ENCODE results near the gene DGCR2.
A peak's percentile ranks its signal among the peaks of the same experiment; 100 is the strongest.

Gene DGCR2

GRCh38 chr22:19068784-19069271 lies 53.4 kb downstream of the DGCR2 start:
- DNase-seq (ENCODE audit: low read depth), result no peak
- no peak overlapping the region for H3K4me3 ChIP-seq (ENCODE audit: low read depth, low read length)
- TF ChIP-seq, protein P1, sequence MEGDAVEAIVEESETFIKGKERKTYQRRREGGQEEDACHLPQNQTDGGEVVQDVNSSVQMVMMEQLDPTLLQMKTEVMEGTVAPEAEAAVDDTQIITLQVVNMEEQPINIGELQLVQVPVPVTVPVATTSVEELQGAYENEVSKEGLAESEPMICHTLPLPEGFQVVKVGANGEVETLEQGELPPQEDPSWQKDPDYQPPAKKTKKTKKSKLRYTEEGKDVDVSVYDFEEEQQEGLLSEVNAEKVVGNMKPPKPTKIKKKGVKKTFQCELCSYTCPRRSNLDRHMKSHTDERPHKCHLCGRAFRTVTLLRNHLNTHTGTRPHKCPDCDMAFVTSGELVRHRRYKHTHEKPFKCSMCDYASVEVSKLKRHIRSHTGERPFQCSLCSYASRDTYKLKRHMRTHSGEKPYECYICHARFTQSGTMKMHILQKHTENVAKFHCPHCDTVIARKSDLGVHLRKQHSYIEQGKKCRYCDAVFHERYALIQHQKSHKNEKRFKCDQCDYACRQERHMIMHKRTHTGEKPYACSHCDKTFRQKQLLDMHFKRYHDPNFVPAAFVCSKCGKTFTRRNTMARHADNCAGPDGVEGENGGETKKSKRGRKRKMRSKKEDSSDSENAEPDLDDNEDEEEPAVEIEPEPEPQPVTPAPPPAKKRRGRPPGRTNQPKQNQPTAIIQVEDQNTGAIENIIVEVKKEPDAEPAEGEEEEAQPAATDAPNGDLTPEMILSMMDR (conservative IDR thresholded peaks at IDR 0.05; ENCODE audit: low read depth, low read length), result no peak

- H3K4me3 ChIP-seq (ENCODE audit: low read depth, low read length), result no peak overlapping the region
- DNase-seq (ENCODE audit: low read depth), result no peak
- TF ChIP-seq, protein P1 (conservative IDR thresholded peaks at IDR 0.05; ENCODE audit: low read depth, low read length), result no peak
These were observed 54.4 kb downstream of the DGCR2 start for GRCh38 chr22:19067696-19068348.

GRCh38 chr22:19066531-19067271 lies 55.5 kb downstream of the DGCR2 start:
- peak; percentile 76 for DNase-seq (ENCODE audit: low read depth)
- no peak overlapping the region for H3K4me3 ChIP-seq (ENCODE audit: low read depth, low read length)
- TF ChIP-seq, protein P1 (conservative IDR thresholded peaks at IDR 0.05; ENCODE audit: low read depth, low read length), result no peak

- H3K4me3 ChIP-seq (ENCODE audit: low read depth, low read length), result no peak overlapping the region
- no peak for DNase-seq (ENCODE audit: low read depth)
- TF ChIP-seq, protein P1 (conservative IDR thresholded peaks at IDR 0.05; ENCODE audit: low read depth, low read length), result no peak
These were observed 56.3 kb downstream of the DGCR2 start for GRCh38 chr22:19065929-19066328.

- H3K4me3 ChIP-seq (ENCODE audit: low read depth, low read length), result no peak overlapping the region
- DNase-seq (ENCODE audit: low read depth), result no peak
- TF ChIP-seq, protein P1 (conservative IDR thresholded peaks at IDR 0.05; ENCODE audit: low read depth, low read length), result no peak
These were observed 56.8 kb downstream of the DGCR2 start for GRCh38 chr22:19065298-19065859.

- TF ChIP-seq, protein P1 (conservative IDR thresholded peaks at IDR 0.05; ENCODE audit: low read depth, low read length), result no peak
- no peak for DNase-seq (ENCODE audit: low read depth)
- H3K4me3 ChIP-seq (ENCODE audit: low read depth, low read length), result no peak overlapping the region
These were observed 57.7 kb downstream of the DGCR2 start for GRCh38 chr22:19064354-19065054.
